SK-N-SH (cell line): ENCODE data around the gene TRPT1. TPM values are rescaled to one million over a fixed set of nuclear protein-coding genes. Genes with fewer than 3 reads are reported as not detected.
A peak's percentile ranks its signal among the peaks of the same experiment; 100 is the strongest.

Source experiments
- CTCF ChIA-PET: fragments of 300-600, 350-600 bp; formaldehyde crosslinking; extraction: SDS; loops from one replicate; lab custom pipeline; 2021; lab: Yijun Ruan, JAX
- POLR2A ChIA-PET: fragments of 350-600 bp; sonication (Branson Sonifier 250); formaldehyde crosslinking; extraction: SDS; loops from one replicate; lab custom pipeline; 2020; ENCODE audit warnings: antibody characterized with exemption, inconsistent platforms; lab: Yijun Ruan, JAX
- DNase-seq: peaks from one replicate; pipeline ENCODE4 v3.0.0; 2012
- H2AFZ ChIP-seq: fragments of 200-600 bp; sonication (generic); 2 replicates; pipeline ENCODE4 v1.8.1; 2016; ENCODE audit warnings: antibody characterized with exemption, mild to moderate bottlenecking, low read depth
- H3F3A ChIP-seq: fragments of 200-600 bp; sonication (generic); replicated peaks from 2 replicates; pipeline ENCODE3; 2016; ENCODE audit warnings: antibody characterized with exemption, mild to moderate bottlenecking; ENCODE audit not compliant: insufficient read depth
- H3K27ac ChIP-seq, 2 experiments: fragments of 200-500 bp in 1 of 2; fragments of 200-600 bp in 1 of 2; sonication (Bioruptor generic) in 1 of 2; sonication (generic), shearing (Covaris generic) in 1 of 2; 2 replicates each; pipeline versions ENCODE4 v1.5.1 to v1.6.1; 2014 to 2016; ENCODE audit warnings: low read depth in 2 of 2, inconsistent platforms in 1 of 2, low read length in 1 of 2, mild to moderate bottlenecking in 1 of 2, mixed read lengths in 1 of 2
- H3K27me3 ChIP-seq: fragments of 200-600 bp; sonication (generic), shearing (Covaris generic); 2 replicates; pipeline ENCODE4 v1.6.1; 2016; ENCODE audit warnings: mixed run types; ENCODE audit not compliant: insufficient read depth
- H3K36me3 ChIP-seq, 2 experiments: fragments of 200-500 bp in 1 of 2; fragments of 200-600 bp in 1 of 2; sonication (Bioruptor generic) in 1 of 2; sonication (generic) in 1 of 2; replicated peaks in 1 of 2; 2 replicates each; pipeline versions ENCODE3 to v1.5.1; 2014 to 2016; ENCODE audit warnings: low read length in 1 of 2, mild to moderate bottlenecking in 1 of 2; ENCODE audit not compliant: insufficient read depth in 2 of 2, control insufficient read depth in 1 of 2
- H3K4me1 ChIP-seq, 2 experiments: fragments of 200-500 bp in 1 of 2; fragments of 200-600 bp in 1 of 2; sonication (Bioruptor generic) in 1 of 2; sonication (generic), shearing (Covaris generic) in 1 of 2; 2 replicates each; pipeline versions ENCODE4 v1.5.1 to v1.6.1; 2014 to 2016; ENCODE audit warnings: low read depth in 1 of 2, low read length in 1 of 2, mixed run types in 1 of 2; ENCODE audit not compliant: insufficient read depth in 2 of 2, control insufficient read depth in 1 of 2
- H3K4me2 ChIP-seq: fragments of 200-600 bp; sonication (generic), shearing (Covaris generic); 2 replicates; pipeline ENCODE4 v1.6.1; 2017; ENCODE audit warnings: mixed run types
- H3K4me3 ChIP-seq, 2 experiments: fragments of 200-500 bp in 1 of 2; fragments of 200-600 bp in 1 of 2; sonication (Bioruptor generic) in 1 of 2; sonication (generic), shearing (Covaris generic) in 1 of 2; 2 replicates each; pipeline versions ENCODE4 v1.5.1 to v1.8.1; 2014 to 2016; ENCODE audit warnings: low read depth in 2 of 2, inconsistent platforms in 1 of 2, low read length in 1 of 2, mild to moderate bottlenecking in 1 of 2, mixed read lengths in 1 of 2, moderate library complexity in 1 of 2
- H3K79me2 ChIP-seq: fragments of 200-600 bp; sonication (generic); 2 replicates; pipeline ENCODE4 v1.8.1; 2017; ENCODE audit warnings: mild to moderate bottlenecking; ENCODE audit not compliant: insufficient read depth
- H3K9ac ChIP-seq: fragments of 200-600 bp; sonication (generic); 2 replicates; pipeline ENCODE4 v1.6.1; 2017; ENCODE audit warnings: mixed run types
- H3K9me2 ChIP-seq: fragments of 200-600 bp; sonication (generic); 2 replicates; pipeline ENCODE4 v1.6.1; 2017; ENCODE audit warnings: mixed run types
- H3K9me3 ChIP-seq: fragments of 200-600 bp; sonication (generic); 2 replicates; pipeline ENCODE4 v1.6.1; 2017; ENCODE audit warnings: mixed run types, mild to moderate bottlenecking, moderate library complexity
- H4K20me1 ChIP-seq: fragments of 200-600 bp; sonication (generic); 2 replicates; pipeline ENCODE4 v1.6.1; 2017; ENCODE audit warnings: mild to moderate bottlenecking, mixed run types; ENCODE audit not compliant: insufficient read depth
- CHD2 ChIP-seq: fragments of 150-350 bp; IDR thresholded peaks from 2 replicates; pipeline ENCODE4 v1.6.1; 2018; ENCODE audit warnings: low read length; ENCODE audit not compliant: partially characterized antibody
- ELF1 ChIP-seq: IDR thresholded peaks from 2 replicates; pipeline ENCODE4 v1.4.0; 2012
- EP300 ChIP-seq, 2 experiments: IDR thresholded peaks; 2 replicates each; pipeline versions ENCODE4 v1.4.0 to v1.6.1; 2012; ENCODE audit warnings: borderline replicate concordance in 1 of 2, low read depth in 1 of 2, low read length in 1 of 2
- FOSL2 ChIP-seq: IDR thresholded peaks from 2 replicates; pipeline ENCODE4 v1.4.0; 2012; ENCODE audit warnings: low read depth, mild to moderate bottlenecking, moderate library complexity, borderline replicate concordance
- FOXJ3 ChIP-seq: sonication (generic); formaldehyde crosslinking; IDR thresholded peaks from 2 replicates; pipeline ENCODE4 v1.5.1; 2020; ENCODE audit warnings: mild to moderate bottlenecking, missing genetic modification reagents
- GABPA ChIP-seq: IDR thresholded peaks from 2 replicates; pipeline ENCODE4 v1.4.0; 2012; ENCODE audit warnings: low read depth, mild to moderate bottlenecking
- JUND ChIP-seq: IDR thresholded peaks from 2 replicates; pipeline ENCODE4 v1.4.0; 2012
- MEF2A ChIP-seq: IDR thresholded peaks from 2 replicates; pipeline ENCODE4 v1.4.0; 2012; ENCODE audit warnings: low read depth, borderline replicate concordance
- POLR2AphosphoS5 ChIP-seq: IDR thresholded peaks from 2 replicates; pipeline ENCODE4 v1.6.1; 2012; ENCODE audit warnings: low read depth, low read length
- RXRA ChIP-seq: IDR thresholded peaks from 2 replicates; pipeline ENCODE4 v1.4.0; 2012; ENCODE audit warnings: low read depth, mild to moderate bottlenecking, borderline replicate concordance
- TAF1 ChIP-seq: IDR thresholded peaks from 2 replicates; pipeline ENCODE4 v1.6.1; 2012; ENCODE audit warnings: low read depth, mild to moderate bottlenecking, low read length, moderate library complexity, borderline replicate concordance
- TEAD4 ChIP-seq: IDR thresholded peaks from 2 replicates; pipeline ENCODE4 v1.4.0; 2012; ENCODE audit warnings: mild to moderate bottlenecking, borderline replicate concordance; ENCODE audit not compliant: insufficient read depth
- YY1 ChIP-seq: IDR thresholded peaks from 2 replicates; pipeline ENCODE4 v1.4.0; 2012; ENCODE audit warnings: low read depth, mild to moderate bottlenecking
- WGBS: methylation state at CpG from one replicate; pipeline ENCODE4 v1.1.6; 2017; ENCODE audit warnings: low lambda C conversion rate; 5-methylcytosine and 5-hydroxymethylcytosine counted together
- polyA plus RNA-seq, 3 experiments: library from polyadenylated mRNA; depleted of rRNA; stranded (reverse); fragments of >200 nt; gene quantifications; 2 replicates each; pipeline ENCODE4 v1.2.3, GENCODE V29; 2012
- TF ChIP-seq, protein P1 (sequence below): fragments of 150-350 bp; IDR thresholded peaks from 2 replicates; pipeline ENCODE4 v1.6.1; 2017; ENCODE audit warnings: antibody characterized with exemption, low read length, low read depth, borderline replicate concordance
- TF ChIP-seq, protein P2 (sequence below): IDR thresholded peaks from 2 replicates; pipeline ENCODE4 v1.6.1; 2012; ENCODE audit warnings: mild to moderate bottlenecking, low read depth, low read length, moderate library complexity
- TF ChIP-seq, protein P3 (sequence below): IDR thresholded peaks from 2 replicates; pipeline ENCODE4; 2012
- TF ChIP-seq, protein P4 (sequence below): fragments of 150-350 bp; IDR thresholded peaks from 2 replicates; pipeline ENCODE4 v1.6.1; 2016; ENCODE audit warnings: mild to moderate bottlenecking, low read depth, low read length

The TRPT1 gene
- polyA plus RNA-seq, 1 of the 3 experiments (the other 2 are of a cell fraction) = 62.4 TPM

DNA sequence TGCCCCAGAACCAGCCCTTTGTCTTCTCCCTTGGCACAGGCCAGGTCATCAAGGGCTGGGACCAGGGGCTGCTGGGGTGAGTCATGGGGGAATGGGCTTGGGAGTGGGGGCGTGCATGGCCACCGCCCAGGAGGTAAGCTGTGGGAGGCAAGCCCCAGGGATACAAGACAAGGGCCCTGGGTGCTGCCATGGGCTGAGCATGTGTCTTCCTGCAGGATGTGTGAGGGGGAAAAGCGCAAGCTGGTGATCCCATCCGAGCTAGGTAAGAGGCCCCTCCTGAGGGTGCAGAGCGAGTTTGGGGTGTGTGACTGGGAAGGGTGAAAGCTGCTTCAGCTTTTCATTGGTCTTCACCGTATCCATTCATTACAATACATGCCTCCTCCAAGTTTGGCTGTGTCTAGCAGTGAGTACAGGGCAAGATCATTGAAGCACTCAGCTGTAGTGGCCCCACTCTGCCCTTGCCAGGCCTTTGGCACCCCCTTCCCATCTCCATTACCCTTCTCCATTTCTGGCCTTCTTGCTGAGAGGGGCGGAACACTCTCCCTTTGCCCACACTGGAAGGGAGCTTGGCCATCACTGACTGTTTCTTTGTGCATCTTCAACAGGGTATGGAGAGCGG, 17.4 kb upstream of the TRPT1 start:
- Histone ChIP-seq H3K79me2 (peaks cover 48% of the 10 kb centered on the region), H3K27me3 (no peaks in the 10 kb centered on the region), H2AFZ (no peak overlapping the region), H3K4me2 (peak overlapping the region; percentile 98), H3K9ac (no peak overlapping the region), H3K36me3 (peaks cover 10 to 21% of the 10 kb centered on the region in 2 experiments), H3K9me3 (no peaks in the 10 kb centered on the region), H4K20me1 (no peaks in the 10 kb centered on the region), H3K4me3 (no peak overlapping the region), H3K27ac (peak overlapping the region; percentile 8 to 26; a peak in 2 of 4 replicates), H3K9me2 (no peaks in the 10 kb centered on the region), H3K4me1 (peaks cover 15 to 46% of the 10 kb centered on the region in 2 experiments; a peak in 2 of 4 replicates), H3F3A (peaks cover 28% of the 10 kb centered on the region)
- POLR2A ChIA-PET = interaction anchor here (0.5 to 12.4 kb wide), 4 partner anchors 9 to 52 kb away, joined by 3 to 112 read pairs (median 22); no protein-coding TSS in a partner anchor
- WGBS = 82% methylated on average over 7 of the region's 8 CpGs
- DNase-seq = no peak
- TF ChIP-seq FOSL2 (0 out of 2 replicates have a peak, but pooled peaks have one; percentile 3), CHD2 (peak; percentile 17), YY1 (no peak), MEF2A (no peak), TEAD4 (no peak), RXRA (no peak)
- TF ChIP-seq, protein P1, sequence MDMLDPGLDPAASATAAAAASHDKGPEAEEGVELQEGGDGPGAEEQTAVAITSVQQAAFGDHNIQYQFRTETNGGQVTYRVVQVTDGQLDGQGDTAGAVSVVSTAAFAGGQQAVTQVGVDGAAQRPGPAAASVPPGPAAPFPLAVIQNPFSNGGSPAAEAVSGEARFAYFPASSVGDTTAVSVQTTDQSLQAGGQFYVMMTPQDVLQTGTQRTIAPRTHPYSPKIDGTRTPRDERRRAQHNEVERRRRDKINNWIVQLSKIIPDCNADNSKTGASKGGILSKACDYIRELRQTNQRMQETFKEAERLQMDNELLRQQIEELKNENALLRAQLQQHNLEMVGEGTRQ = no peak
- CTCF ChIA-PET = interaction anchor here (0.6 to 3.3 kb wide), 10 partner anchors 8 to 61 kb away, joined by 3 to 17 read pairs (median 4); partner anchors contain the start of gene PLCB3

DNA sequence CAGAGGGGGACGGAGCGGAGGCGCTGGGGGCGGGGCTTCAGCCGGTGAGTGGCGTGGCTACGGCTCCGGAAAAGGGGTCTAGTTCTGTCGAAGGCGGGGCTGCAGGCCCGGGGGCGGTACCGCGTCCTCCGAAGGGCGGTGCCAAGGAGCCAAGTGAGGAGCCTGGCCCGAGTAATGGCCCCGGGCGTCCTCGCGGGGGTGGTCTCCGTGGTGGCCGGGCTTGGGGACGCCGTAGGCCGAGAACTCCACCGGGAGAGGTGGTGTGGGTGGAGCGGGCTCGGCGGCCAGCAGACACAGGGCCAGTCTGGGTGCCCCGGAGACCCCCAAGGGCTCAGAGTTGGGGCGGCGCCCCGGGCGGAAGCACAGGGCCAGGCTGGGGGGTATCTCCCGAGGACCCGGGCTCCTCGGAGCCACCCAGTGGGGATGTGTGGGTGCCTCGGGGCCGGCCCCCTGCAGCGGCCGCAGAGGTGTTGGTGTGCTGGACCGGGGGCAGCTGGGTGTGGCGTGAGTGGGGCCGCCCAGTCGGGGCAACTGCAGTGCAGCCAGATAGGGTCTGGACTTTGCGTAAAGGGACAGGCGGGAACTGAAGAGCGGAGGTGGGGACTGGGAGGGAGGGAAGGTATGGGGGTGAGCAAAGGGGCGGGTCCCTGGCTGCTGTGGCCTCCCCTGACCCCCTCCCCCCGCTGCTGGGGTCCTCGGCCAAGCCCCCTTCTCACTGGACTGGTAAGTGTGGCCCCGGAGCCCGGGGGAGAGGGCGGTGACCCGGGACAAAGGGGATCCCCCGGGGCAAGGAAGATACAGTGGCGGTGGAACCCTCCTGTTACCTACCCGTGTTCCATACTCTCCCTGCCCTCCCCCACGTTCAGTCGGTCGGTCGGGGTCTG, 15.7 kb upstream of the TRPT1 start:
- under 1% methylated on average over 34 of the region's 63 CpGs for WGBS
- Histone ChIP-seq H3K4me1 (peaks cover 15 to 38% of the 10 kb centered on the region in 2 experiments; a peak in 2 of 4 replicates), H3K36me3 (peaks cover 10 to 32% of the 10 kb centered on the region in 2 experiments), H3K4me3 (peak overlapping the region; percentile 78 to 92), H3K9me2 (no peaks in the 10 kb centered on the region), H3K27me3 (no peaks in the 10 kb centered on the region), H3K4me2 (peak overlapping the region; percentile 98), H2AFZ (0 out of 2 replicates have a peak overlapping the region, but pooled peaks have one; percentile 0), H4K20me1 (no peaks in the 10 kb centered on the region), H3F3A (peaks cover 28% of the 10 kb centered on the region), H3K79me2 (peaks cover 48% of the 10 kb centered on the region), H3K9me3 (no peaks in the 10 kb centered on the region), H3K27ac (peak overlapping the region; percentile 67 to 90; a peak in 3 of 4 replicates), H3K9ac (peak overlapping the region; percentile 84)
- CTCF ChIA-PET = interaction anchor here (0.6 to 3.3 kb wide), 5 partner anchors 10 to 89 kb away, joined by 3 to 17 read pairs (median 6); partner anchors contain the start of gene PLCB3
- POLR2A ChIA-PET = interaction anchor here (0.6 to 12.4 kb wide), 13 partner anchors 8 to 152 kb away, joined by 3 to 112 read pairs (median 4); partner anchors contain the start of genes BAD, DNAJC4, ESRRA and GPR137
- DNase-seq = peak; percentile 95
- TF ChIP-seq EP300 (IDR thresholded peaks at IDR 0.05; ENCODE audit: borderline replicate concordance in 1 of 2, low read depth in 1 of 2, low read length in 1 of 2) (no peak), CHD2 (no peak), ELF1 (no peak), POLR2AphosphoS5 (peak; percentile 65; the same call in 1 of the 2 replicates), FOXJ3 (CRISPR knock-in tag) (no peak), RXRA (no peak), YY1 (peak; percentile 83), JUND (no peak), GABPA (peak; percentile 7; the same call in 1 of the 2 replicates), TAF1 (peak; percentile 66)
- TF ChIP-seq, protein P2, sequence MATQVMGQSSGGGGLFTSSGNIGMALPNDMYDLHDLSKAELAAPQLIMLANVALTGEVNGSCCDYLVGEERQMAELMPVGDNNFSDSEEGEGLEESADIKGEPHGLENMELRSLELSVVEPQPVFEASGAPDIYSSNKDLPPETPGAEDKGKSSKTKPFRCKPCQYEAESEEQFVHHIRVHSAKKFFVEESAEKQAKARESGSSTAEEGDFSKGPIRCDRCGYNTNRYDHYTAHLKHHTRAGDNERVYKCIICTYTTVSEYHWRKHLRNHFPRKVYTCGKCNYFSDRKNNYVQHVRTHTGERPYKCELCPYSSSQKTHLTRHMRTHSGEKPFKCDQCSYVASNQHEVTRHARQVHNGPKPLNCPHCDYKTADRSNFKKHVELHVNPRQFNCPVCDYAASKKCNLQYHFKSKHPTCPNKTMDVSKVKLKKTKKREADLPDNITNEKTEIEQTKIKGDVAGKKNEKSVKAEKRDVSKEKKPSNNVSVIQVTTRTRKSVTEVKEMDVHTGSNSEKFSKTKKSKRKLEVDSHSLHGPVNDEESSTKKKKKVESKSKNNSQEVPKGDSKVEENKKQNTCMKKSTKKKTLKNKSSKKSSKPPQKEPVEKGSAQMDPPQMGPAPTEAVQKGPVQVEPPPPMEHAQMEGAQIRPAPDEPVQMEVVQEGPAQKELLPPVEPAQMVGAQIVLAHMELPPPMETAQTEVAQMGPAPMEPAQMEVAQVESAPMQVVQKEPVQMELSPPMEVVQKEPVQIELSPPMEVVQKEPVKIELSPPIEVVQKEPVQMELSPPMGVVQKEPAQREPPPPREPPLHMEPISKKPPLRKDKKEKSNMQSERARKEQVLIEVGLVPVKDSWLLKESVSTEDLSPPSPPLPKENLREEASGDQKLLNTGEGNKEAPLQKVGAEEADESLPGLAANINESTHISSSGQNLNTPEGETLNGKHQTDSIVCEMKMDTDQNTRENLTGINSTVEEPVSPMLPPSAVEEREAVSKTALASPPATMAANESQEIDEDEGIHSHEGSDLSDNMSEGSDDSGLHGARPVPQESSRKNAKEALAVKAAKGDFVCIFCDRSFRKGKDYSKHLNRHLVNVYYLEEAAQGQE = no peak
- TF ChIP-seq, protein P3, sequence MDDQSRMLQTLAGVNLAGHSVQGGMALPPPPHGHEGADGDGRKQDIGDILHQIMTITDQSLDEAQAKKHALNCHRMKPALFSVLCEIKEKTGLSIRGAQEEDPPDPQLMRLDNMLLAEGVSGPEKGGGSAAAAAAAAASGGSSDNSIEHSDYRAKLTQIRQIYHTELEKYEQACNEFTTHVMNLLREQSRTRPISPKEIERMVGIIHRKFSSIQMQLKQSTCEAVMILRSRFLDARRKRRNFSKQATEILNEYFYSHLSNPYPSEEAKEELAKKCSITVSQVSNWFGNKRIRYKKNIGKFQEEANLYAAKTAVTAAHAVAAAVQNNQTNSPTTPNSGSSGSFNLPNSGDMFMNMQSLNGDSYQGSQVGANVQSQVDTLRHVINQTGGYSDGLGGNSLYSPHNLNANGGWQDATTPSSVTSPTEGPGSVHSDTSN = peak; percentile 96
- TF ChIP-seq, protein P4, sequence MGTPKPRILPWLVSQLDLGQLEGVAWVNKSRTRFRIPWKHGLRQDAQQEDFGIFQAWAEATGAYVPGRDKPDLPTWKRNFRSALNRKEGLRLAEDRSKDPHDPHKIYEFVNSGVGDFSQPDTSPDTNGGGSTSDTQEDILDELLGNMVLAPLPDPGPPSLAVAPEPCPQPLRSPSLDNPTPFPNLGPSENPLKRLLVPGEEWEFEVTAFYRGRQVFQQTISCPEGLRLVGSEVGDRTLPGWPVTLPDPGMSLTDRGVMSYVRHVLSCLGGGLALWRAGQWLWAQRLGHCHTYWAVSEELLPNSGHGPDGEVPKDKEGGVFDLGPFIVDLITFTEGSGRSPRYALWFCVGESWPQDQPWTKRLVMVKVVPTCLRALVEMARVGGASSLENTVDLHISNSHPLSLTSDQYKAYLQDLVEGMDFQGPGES = no peak
